Endodermal cell (in vitro differentiated cells): Measurements from ENCODE around the gene PLEKHS1. TPM values are rescaled to one million over a fixed set of nuclear protein-coding genes. Genes with fewer than 3 reads are reported as not detected.

Source experiments
- DNase-seq: peaks from one replicate; pipeline ENCODE4 v3.0.0-alpha.2; 2017
- H3K27ac ChIP-seq: 2 replicates; pipeline ENCODE4 v1.5.1; 2013; ENCODE audit warnings: mild to moderate bottlenecking, low read depth, low read length, moderate library complexity
- H3K27me3 ChIP-seq: 2 replicates; pipeline ENCODE4 v1.6.1; 2013; ENCODE audit warnings: mild to moderate bottlenecking, low read length, moderate library complexity; ENCODE audit not compliant: insufficient read depth, control insufficient read depth, poor library complexity, severe bottlenecking
- H3K36me3 ChIP-seq: 2 replicates; pipeline ENCODE4 v1.7.0; 2013; ENCODE audit warnings: mild to moderate bottlenecking, low read length, moderate library complexity; ENCODE audit not compliant: control insufficient read depth, insufficient read depth
- H3K4me1 ChIP-seq: one replicate; pipeline ENCODE4 v1.7.0; 2013; ENCODE audit warnings: low read length; ENCODE audit not compliant: control insufficient read depth, insufficient read depth
- H3K4me3 ChIP-seq: 2 replicates; pipeline ENCODE4 v1.5.1; 2013; ENCODE audit warnings: mild to moderate bottlenecking, low read length, moderate library complexity
- H3K9ac ChIP-seq: 2 replicates; pipeline ENCODE4 v1.6.1; 2013; ENCODE audit warnings: mild to moderate bottlenecking, low read length, moderate library complexity; ENCODE audit not compliant: poor library complexity, severe bottlenecking; ENCODE audit errors: extremely low read depth
- H3K9me3 ChIP-seq: 2 replicates; pipeline ENCODE4 v1.6.1; 2013; ENCODE audit warnings: mild to moderate bottlenecking, low read length, moderate library complexity; ENCODE audit not compliant: control insufficient read depth
- H3K27ac Mint-ChIP-seq: 2 replicates; pipeline ENCODE4 v1.8.0; 2020; ENCODE audit warnings: mixed read lengths
- H3K27me3 Mint-ChIP-seq: 2 replicates; pipeline ENCODE4 v1.8.0; 2021; ENCODE audit warnings: mild to moderate bottlenecking, mixed read lengths; ENCODE audit not compliant: insufficient read depth
- H3K36me3 Mint-ChIP-seq: 2 replicates; pipeline ENCODE4 v1.8.0; 2020; ENCODE audit warnings: low read depth, mixed read lengths
- H3K4me1 Mint-ChIP-seq: 2 replicates; pipeline ENCODE4 v1.8.0; 2020; ENCODE audit warnings: mixed read lengths
- H3K4me3 Mint-ChIP-seq: 2 replicates; pipeline ENCODE4 v1.8.0; 2020; ENCODE audit warnings: mild to moderate bottlenecking, moderate library complexity, mixed read lengths
- H3K9me3 Mint-ChIP-seq: 2 replicates; pipeline ENCODE4 v1.8.0; 2020; ENCODE audit warnings: mild to moderate bottlenecking, mixed read lengths
- CTCF ChIP-seq: fragments of 200-600 bp; sonication (generic); conservative IDR thresholded peaks from 2 replicates; pipeline ENCODE4 v1.5.0; 2021; ENCODE audit warnings: antibody characterized with exemption, mild to moderate bottlenecking
- WGBS, 2 experiments: methylation state at CpG; one replicate each; pipeline versions ENCODE4 v1.1.5 to v1.1.7; 2013; ENCODE audit warnings: missing lambda C conversion rate in 2 of 2, mixed read lengths in 1 of 2; ENCODE audit not compliant: insufficient coverage in 1 of 2, insufficient read length in 1 of 2; 5-methylcytosine and 5-hydroxymethylcytosine counted together
- total RNA-seq, 2 donors: library from RNA; stranded (reverse); fragmentation: NEBNext Ultra II Directional in 1 of 2; extraction: Animal tissue kit (Norgen Biotek cat#: 25700) in 1 of 2; gene quantifications; 2 replicates in 1 of 2; 3 replicates in 1 of 2; pipeline ENCODE4 v1.2.1, GENCODE V29; 2021

Gene PLEKHS1
- total RNA-seq, 2 donors from 2014 or later = not detected

- no peak for TF ChIP-seq CTCF
- 83% methylated on average over 4 of the region's 4 CpGs; no CpG with 5 or more reads in 1 of the 2 experiments for WGBS, 2 experiments
- Histone ChIP-seq H3K9me3 (no peaks in the 10 kb centered on the region), H3K4me1 (no peaks in the 10 kb centered on the region), H3K27me3 (no peaks in the 10 kb centered on the region), H3K36me3 (peaks cover 21% of the 10 kb centered on the region), H3K4me3 (no peak overlapping the region), H3K27ac (no peak overlapping the region), H3K9ac (no peak overlapping the region)
- Mint-ChIP-seq H3K9me3 (no peaks in the 10 kb centered on the region), H3K4me3 (no peak overlapping the region), H3K27me3 (peaks cover 2% of the 10 kb centered on the region), H3K36me3 (peaks cover 24% of the 10 kb centered on the region), H3K27ac (no peak overlapping the region), H3K4me1 (peaks cover 14% of the 10 kb centered on the region)
- no peak for DNase-seq
Measured at GRCh38 chr10:113733635-113734034, 17.8 kb upstream of the PLEKHS1 start.

- Histone ChIP-seq H3K36me3 (no peaks in the 10 kb centered on the region), H3K9me3 (no peaks in the 10 kb centered on the region), H3K27me3 (no peaks in the 10 kb centered on the region), H3K4me1 (no peaks in the 10 kb centered on the region), H3K9ac (no peak overlapping the region), H3K4me3 (no peak overlapping the region), H3K27ac (no peak overlapping the region)
- Mint-ChIP-seq H3K4me1 (peaks cover 14% of the 10 kb centered on the region), H3K27ac (no peak overlapping the region), H3K4me3 (no peak overlapping the region), H3K27me3 (peaks cover 2% of the 10 kb centered on the region), H3K36me3 (peaks cover 2% of the 10 kb centered on the region), H3K9me3 (no peaks in the 10 kb centered on the region)
- no peak for TF ChIP-seq CTCF
- DNase-seq = no peak
- 55 to 69% methylated on average over 2 of the region's 2 CpGs for WGBS, 2 experiments
Measured at GRCh38 chr10:113735913-113736312, 15.6 kb upstream of the PLEKHS1 start.

- Mint-ChIP-seq H3K4me3 (no peak overlapping the region), H3K27me3 (peaks cover 2% of the 10 kb centered on the region), H3K27ac (no peak overlapping the region), H3K36me3 (no peaks in the 10 kb centered on the region), H3K9me3 (no peaks in the 10 kb centered on the region), H3K4me1 (peaks cover 14% of the 10 kb centered on the region)
- Histone ChIP-seq H3K4me1 (no peaks in the 10 kb centered on the region), H3K27me3 (no peaks in the 10 kb centered on the region), H3K27ac (no peak overlapping the region), H3K9ac (no peak overlapping the region), H3K9me3 (no peaks in the 10 kb centered on the region), H3K36me3 (no peaks in the 10 kb centered on the region), H3K4me3 (no peak overlapping the region)
- no peak for TF ChIP-seq CTCF
- WGBS, 2 experiments = 82 to 89% methylated on average over 1 of the region's 1 CpG
- no peak for DNase-seq
Measured at GRCh38 chr10:113736576-113736975, 14.9 kb upstream of the PLEKHS1 start.
